ENCODE data around the gene ISM2.

The ISM2 gene

DNA sequence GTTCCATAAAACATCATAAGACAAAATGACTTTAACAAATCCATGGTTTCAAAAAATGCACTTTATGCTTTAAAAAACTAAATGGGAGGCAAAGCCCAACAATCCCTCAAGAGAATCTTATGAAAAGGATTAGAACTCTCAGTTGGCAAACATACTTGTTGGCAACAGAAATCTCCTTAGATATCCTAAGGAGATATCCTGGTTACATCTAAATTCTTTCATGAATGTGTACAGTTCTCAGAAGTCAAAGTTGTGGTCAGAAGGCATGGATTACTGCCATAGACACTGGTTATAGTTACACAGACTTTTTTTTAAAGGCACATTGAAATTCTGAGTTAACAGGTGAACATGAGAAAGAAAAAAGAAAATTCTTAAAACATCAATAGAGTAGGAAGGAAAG, 17.5 kb upstream of the ISM2 start:
- H3K9me3 ChIP-seq (ENCODE audit: insufficient read depth, low read length), result no peaks in the 10 kb centered on the region
- peaks cover 7% of the 10 kb centered on the region for H3K36me3 ChIP-seq (replicated peaks; ENCODE audit: low read depth, low read length)
- H3K4me2 ChIP-seq (ENCODE audit: low read length), result no peak overlapping the region
- H2AFZ ChIP-seq (ENCODE audit: low read depth, low read length), result no peak overlapping the region
- no peaks in the 10 kb centered on the region for H3K4me1 ChIP-seq (ENCODE audit: low read length)
- H3K27me3 ChIP-seq (ENCODE audit: low read depth, low read length), result no peaks in the 10 kb centered on the region
- no peaks in the 10 kb centered on the region for H4K20me1 ChIP-seq (ENCODE audit: insufficient read depth, low read length)
- no peaks in the 10 kb centered on the region for H3K79me2 ChIP-seq (ENCODE audit: low read length)
- H3K9ac ChIP-seq (ENCODE audit: low read length), result no peak overlapping the region
- no peak overlapping the region for H3K27ac ChIP-seq (ENCODE audit: low read length)
- H3K4me3 ChIP-seq (ENCODE audit: low read length), result no peak overlapping the region
- TF ChIP-seq, protein P1, sequence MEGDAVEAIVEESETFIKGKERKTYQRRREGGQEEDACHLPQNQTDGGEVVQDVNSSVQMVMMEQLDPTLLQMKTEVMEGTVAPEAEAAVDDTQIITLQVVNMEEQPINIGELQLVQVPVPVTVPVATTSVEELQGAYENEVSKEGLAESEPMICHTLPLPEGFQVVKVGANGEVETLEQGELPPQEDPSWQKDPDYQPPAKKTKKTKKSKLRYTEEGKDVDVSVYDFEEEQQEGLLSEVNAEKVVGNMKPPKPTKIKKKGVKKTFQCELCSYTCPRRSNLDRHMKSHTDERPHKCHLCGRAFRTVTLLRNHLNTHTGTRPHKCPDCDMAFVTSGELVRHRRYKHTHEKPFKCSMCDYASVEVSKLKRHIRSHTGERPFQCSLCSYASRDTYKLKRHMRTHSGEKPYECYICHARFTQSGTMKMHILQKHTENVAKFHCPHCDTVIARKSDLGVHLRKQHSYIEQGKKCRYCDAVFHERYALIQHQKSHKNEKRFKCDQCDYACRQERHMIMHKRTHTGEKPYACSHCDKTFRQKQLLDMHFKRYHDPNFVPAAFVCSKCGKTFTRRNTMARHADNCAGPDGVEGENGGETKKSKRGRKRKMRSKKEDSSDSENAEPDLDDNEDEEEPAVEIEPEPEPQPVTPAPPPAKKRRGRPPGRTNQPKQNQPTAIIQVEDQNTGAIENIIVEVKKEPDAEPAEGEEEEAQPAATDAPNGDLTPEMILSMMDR (IDR thresholded peaks at IDR 0.05; ENCODE audit: low read depth, low read length), result no peak

- H3K79me2 ChIP-seq (ENCODE audit: low read length), result no peaks in the 10 kb centered on the region
- peaks cover 7% of the 10 kb centered on the region for H3K36me3 ChIP-seq (replicated peaks; ENCODE audit: low read depth, low read length)
- no peaks in the 10 kb centered on the region for H3K9me3 ChIP-seq (ENCODE audit: insufficient read depth, low read length)
- H3K27ac ChIP-seq (ENCODE audit: low read length), result no peak overlapping the region
- no peaks in the 10 kb centered on the region for H4K20me1 ChIP-seq (ENCODE audit: insufficient read depth, low read length)
- no peaks in the 10 kb centered on the region for H3K4me1 ChIP-seq (ENCODE audit: low read length)
- no peak overlapping the region for H2AFZ ChIP-seq (ENCODE audit: low read depth, low read length)
- no peak overlapping the region for H3K9ac ChIP-seq (ENCODE audit: low read length)
- H3K4me2 ChIP-seq (ENCODE audit: low read length), result no peak overlapping the region
- no peak overlapping the region for H3K4me3 ChIP-seq (ENCODE audit: low read length)
- TF ChIP-seq EZH2phosphoT487 (IDR thresholded peaks at IDR 0.05; ENCODE audit: low read depth), result no peak
- TF ChIP-seq, protein P1 (IDR thresholded peaks at IDR 0.05; ENCODE audit: low read depth, low read length), result no peak
- H3K27me3 ChIP-seq (ENCODE audit: low read depth, low read length), result no peaks in the 10 kb centered on the region
These were observed 13.0 kb upstream of the ISM2 start for GRCh38 chr14:77511486-77512162.

- Histone ChIP-seq H3K36me3 (replicated peaks; ENCODE audit: low read depth, low read length) (peaks cover 7% of the 10 kb centered on the region), H3K27me3 (ENCODE audit: low read depth, low read length) (no peaks in the 10 kb centered on the region), H3K79me2 (ENCODE audit: low read length) (no peaks in the 10 kb centered on the region), H3K9ac (ENCODE audit: low read length) (no peak overlapping the region), H3K4me2 (ENCODE audit: low read length) (no peak overlapping the region), H3K9me3 (ENCODE audit: insufficient read depth, low read length) (no peaks in the 10 kb centered on the region), H4K20me1 (ENCODE audit: insufficient read depth, low read length) (no peaks in the 10 kb centered on the region), H3K4me1 (ENCODE audit: low read length) (no peaks in the 10 kb centered on the region), H3K27ac (ENCODE audit: low read length) (no peak overlapping the region), H3K4me3 (ENCODE audit: low read length) (no peak overlapping the region), H2AFZ (ENCODE audit: low read depth, low read length) (no peak overlapping the region)
- TF ChIP-seq, protein P1 (IDR thresholded peaks at IDR 0.05; ENCODE audit: low read depth, low read length), result no peak
- TF ChIP-seq EZH2phosphoT487 (IDR thresholded peaks at IDR 0.05; ENCODE audit: low read depth), result no peak
These were observed 10.8 kb upstream of the ISM2 start for GRCh38 chr14:77509366-77509765.

GRCh38 chr14:77508876-77509275, 10.3 kb upstream of the ISM2 start:
- no peaks in the 10 kb centered on the region for H3K79me2 ChIP-seq (ENCODE audit: low read length)
- peaks cover 7% of the 10 kb centered on the region for H3K36me3 ChIP-seq (replicated peaks; ENCODE audit: low read depth, low read length)
- H3K27me3 ChIP-seq (ENCODE audit: low read depth, low read length), result no peaks in the 10 kb centered on the region
- TF ChIP-seq, protein P1 (IDR thresholded peaks at IDR 0.05; ENCODE audit: low read depth, low read length), result no peak
- H3K4me2 ChIP-seq (ENCODE audit: low read length), result no peak overlapping the region
- H3K4me1 ChIP-seq (ENCODE audit: low read length), result no peaks in the 10 kb centered on the region
- no peak overlapping the region for H3K4me3 ChIP-seq (ENCODE audit: low read length)
- H2AFZ ChIP-seq (ENCODE audit: low read depth, low read length), result no peak overlapping the region
- H4K20me1 ChIP-seq (ENCODE audit: insufficient read depth, low read length), result no peaks in the 10 kb centered on the region
- no peak overlapping the region for H3K27ac ChIP-seq (ENCODE audit: low read length)
- H3K9me3 ChIP-seq (ENCODE audit: insufficient read depth, low read length), result no peaks in the 10 kb centered on the region
- no peak overlapping the region for H3K9ac ChIP-seq (ENCODE audit: low read length)
